ENCODE results near the gene CDH23. TPM values are rescaled to one million over a fixed set of nuclear protein-coding genes. Genes with fewer than 3 reads are reported as not detected.
A peak's percentile ranks its signal among the peaks of the same experiment; 100 is the strongest.

CDH23 gene
- total and polyA plus RNA-seq, 2 donors = 3.6 to 9.9 TPM

- H3K36me3 ChIP-seq (ENCODE audit: insufficient read depth) = no peaks in the 10 kb centered on the region
- H3K4me3 ChIP-seq (ENCODE audit: low read depth, low read length) = no peak overlapping the region
- no peak for DNase-seq (ENCODE audit: extremely low spot score)
- no peak overlapping the region for H3K27ac ChIP-seq (ENCODE audit: low read depth)
- WGBS = 80% methylated on average over 6 of the region's 6 CpGs
- no peaks in the 10 kb centered on the region for H3K4me1 ChIP-seq (ENCODE audit: insufficient read depth)
Observed at GRCh38 chr10:71426058-71426605, 29.4 kb downstream of the CDH23 start.

GRCh38 chr10:71427246-71427645 lies 30.5 kb downstream of the CDH23 start:
- 66% methylated on average over 5 of the region's 5 CpGs for WGBS
- Histone ChIP-seq H3K4me3 (ENCODE audit: low read depth, low read length) (no peak overlapping the region), H3K4me1 (ENCODE audit: insufficient read depth) (no peaks in the 10 kb centered on the region), H3K36me3 (ENCODE audit: insufficient read depth) (no peaks in the 10 kb centered on the region), H3K27ac (ENCODE audit: low read depth) (no peak overlapping the region)
- DNase-seq (ENCODE audit: extremely low spot score) = no peak

GRCh38 chr10:71429304-71429703 lies 32.6 kb downstream of the CDH23 start:
- no peaks in the 10 kb centered on the region for H3K36me3 ChIP-seq (ENCODE audit: insufficient read depth)
- no peaks in the 10 kb centered on the region for H3K4me1 ChIP-seq (ENCODE audit: insufficient read depth)
- no peak overlapping the region for H3K27ac ChIP-seq (ENCODE audit: low read depth)
- H3K4me3 ChIP-seq (ENCODE audit: low read depth, low read length) = no peak overlapping the region
- WGBS = 86% methylated on average over 8 of the region's 8 CpGs
- DNase-seq (ENCODE audit: extremely low spot score) = no peak

- no peaks in the 10 kb centered on the region for H3K4me1 ChIP-seq (ENCODE audit: insufficient read depth)
- H3K36me3 ChIP-seq (ENCODE audit: insufficient read depth) = no peaks in the 10 kb centered on the region
- no peak for DNase-seq (ENCODE audit: extremely low spot score)
- 84% methylated on average over 2 of the region's 2 CpGs for WGBS
- H3K27ac ChIP-seq (ENCODE audit: low read depth) = no peak overlapping the region
- no peak overlapping the region for H3K4me3 ChIP-seq (ENCODE audit: low read depth, low read length)
Observed at GRCh38 chr10:71429929-71430328, 33.2 kb downstream of the CDH23 start.

- no peak for DNase-seq (ENCODE audit: extremely low spot score)
- H3K4me3 ChIP-seq (ENCODE audit: low read depth, low read length) = no peak overlapping the region
- no peaks in the 10 kb centered on the region for H3K4me1 ChIP-seq (ENCODE audit: insufficient read depth)
- H3K27ac ChIP-seq (ENCODE audit: low read depth) = no peak overlapping the region
- 54% methylated on average over 16 of the region's 16 CpGs for WGBS
- no peaks in the 10 kb centered on the region for H3K36me3 ChIP-seq (ENCODE audit: insufficient read depth)
Observed at GRCh38 chr10:71431239-71432100, 34.8 kb downstream of the CDH23 start.

GRCh38 chr10:71432101-71432905 lies 35.6 kb downstream of the CDH23 start:
- DNase-seq (ENCODE audit: extremely low spot score) = no peak

GRCh38 chr10:71432956-71433767 lies 36.4 kb downstream of the CDH23 start:
- Histone ChIP-seq H3K4me1 (ENCODE audit: insufficient read depth) (no peaks in the 10 kb centered on the region), H3K4me3 (ENCODE audit: low read depth, low read length) (no peak overlapping the region), H3K27ac (ENCODE audit: low read depth) (no peak overlapping the region), H3K36me3 (ENCODE audit: insufficient read depth) (no peaks in the 10 kb centered on the region)
- DNase-seq (ENCODE audit: extremely low spot score) = peak; percentile 55
- WGBS = 68% methylated on average over 11 of the region's 11 CpGs

More at GRCh38 chr10:71432101-71432905, 35.6 kb downstream of the CDH23 start:
- H3K4me3 ChIP-seq (ENCODE audit: low read depth, low read length) = no peak overlapping the region
- 68% methylated on average over 15 of the region's 15 CpGs for WGBS
- H3K4me1 ChIP-seq (ENCODE audit: insufficient read depth) = no peaks in the 10 kb centered on the region
- H3K36me3 ChIP-seq (ENCODE audit: insufficient read depth) = no peaks in the 10 kb centered on the region
- no peak overlapping the region for H3K27ac ChIP-seq (ENCODE audit: low read depth)

- Histone ChIP-seq H3K27ac (ENCODE audit: low read depth) (no peak overlapping the region), H3K4me1 (ENCODE audit: insufficient read depth) (no peaks in the 10 kb centered on the region), H3K4me3 (ENCODE audit: low read depth, low read length) (no peak overlapping the region), H3K36me3 (ENCODE audit: insufficient read depth) (no peaks in the 10 kb centered on the region)
- no peak for DNase-seq (ENCODE audit: extremely low spot score)
- WGBS = 85% methylated on average over 10 of the region's 10 CpGs
Observed at GRCh38 chr10:71433768-71434744, 37.3 kb downstream of the CDH23 start.

GRCh38 chr10:71434760-71435394 lies 38.2 kb downstream of the CDH23 start:
- Histone ChIP-seq H3K4me3 (ENCODE audit: low read depth, low read length) (no peak overlapping the region), H3K4me1 (ENCODE audit: insufficient read depth) (no peaks in the 10 kb centered on the region), H3K27ac (ENCODE audit: low read depth) (no peak overlapping the region), H3K36me3 (ENCODE audit: insufficient read depth) (no peaks in the 10 kb centered on the region)
- no peak for DNase-seq (ENCODE audit: extremely low spot score)
- WGBS = 84% methylated on average over 4 of the region's 4 CpGs

- H3K27ac ChIP-seq (ENCODE audit: low read depth) = no peak overlapping the region
- 80% methylated on average over 6 of the region's 6 CpGs for WGBS
- H3K36me3 ChIP-seq (ENCODE audit: insufficient read depth) = no peaks in the 10 kb centered on the region
- no peaks in the 10 kb centered on the region for H3K4me1 ChIP-seq (ENCODE audit: insufficient read depth)
- H3K4me3 ChIP-seq (ENCODE audit: low read depth, low read length) = no peak overlapping the region
- DNase-seq (ENCODE audit: extremely low spot score) = no peak
Observed at GRCh38 chr10:71435571-71436267, 39.0 kb downstream of the CDH23 start.

- Histone ChIP-seq H3K4me1 (ENCODE audit: insufficient read depth) (no peaks in the 10 kb centered on the region), H3K36me3 (ENCODE audit: insufficient read depth) (no peaks in the 10 kb centered on the region), H3K27ac (ENCODE audit: low read depth) (no peak overlapping the region), H3K4me3 (ENCODE audit: low read depth, low read length) (no peak overlapping the region)
- WGBS = 79% methylated on average over 11 of the region's 11 CpGs
- DNase-seq (ENCODE audit: extremely low spot score) = no peak
Observed at GRCh38 chr10:71436268-71437125, 39.8 kb downstream of the CDH23 start.

All from urinary bladder (tissue), 4 donors.